ENCODE measurements around the gene KRTAP10-11.

DNA sequence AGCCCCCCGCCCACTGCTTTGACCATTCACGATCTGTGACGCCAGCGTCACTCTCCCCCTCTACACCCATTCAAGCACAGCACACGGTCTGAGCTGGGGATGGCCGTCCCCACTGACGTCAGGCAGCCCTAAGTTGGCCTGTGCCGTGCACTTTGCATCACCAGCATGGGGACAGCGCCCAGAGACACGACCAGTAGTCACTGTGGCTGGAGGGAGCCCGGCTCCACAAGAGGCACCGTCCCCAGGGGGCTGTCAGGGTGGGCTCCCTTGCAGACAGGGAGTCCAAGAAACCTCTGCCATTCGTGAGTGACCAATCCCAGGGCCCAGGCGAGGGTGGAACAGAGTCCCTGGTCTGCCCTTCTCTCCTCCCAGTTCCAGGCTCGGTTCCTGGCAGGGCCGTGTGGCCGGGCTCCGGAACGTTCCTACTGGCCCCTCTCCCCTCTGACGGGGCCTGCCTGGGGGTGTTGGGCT, 32.0 kb upstream of the KRTAP10-11 start:
- no peak for TF ChIP-seq SP1 (IDR thresholded peaks at IDR 0.05)
- TF ChIP-seq, protein P1, sequence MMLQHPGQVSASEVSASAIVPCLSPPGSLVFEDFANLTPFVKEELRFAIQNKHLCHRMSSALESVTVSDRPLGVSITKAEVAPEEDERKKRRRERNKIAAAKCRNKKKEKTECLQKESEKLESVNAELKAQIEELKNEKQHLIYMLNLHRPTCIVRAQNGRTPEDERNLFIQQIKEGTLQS (IDR thresholded peaks at IDR 0.05): no peak
- no peak for TF ChIP-seq RXRA (IDR thresholded peaks at IDR 0.05)
- no peak for TF ChIP-seq TAF1 (conservative IDR thresholded peaks at IDR 0.05)
- TF ChIP-seq, protein P2, sequence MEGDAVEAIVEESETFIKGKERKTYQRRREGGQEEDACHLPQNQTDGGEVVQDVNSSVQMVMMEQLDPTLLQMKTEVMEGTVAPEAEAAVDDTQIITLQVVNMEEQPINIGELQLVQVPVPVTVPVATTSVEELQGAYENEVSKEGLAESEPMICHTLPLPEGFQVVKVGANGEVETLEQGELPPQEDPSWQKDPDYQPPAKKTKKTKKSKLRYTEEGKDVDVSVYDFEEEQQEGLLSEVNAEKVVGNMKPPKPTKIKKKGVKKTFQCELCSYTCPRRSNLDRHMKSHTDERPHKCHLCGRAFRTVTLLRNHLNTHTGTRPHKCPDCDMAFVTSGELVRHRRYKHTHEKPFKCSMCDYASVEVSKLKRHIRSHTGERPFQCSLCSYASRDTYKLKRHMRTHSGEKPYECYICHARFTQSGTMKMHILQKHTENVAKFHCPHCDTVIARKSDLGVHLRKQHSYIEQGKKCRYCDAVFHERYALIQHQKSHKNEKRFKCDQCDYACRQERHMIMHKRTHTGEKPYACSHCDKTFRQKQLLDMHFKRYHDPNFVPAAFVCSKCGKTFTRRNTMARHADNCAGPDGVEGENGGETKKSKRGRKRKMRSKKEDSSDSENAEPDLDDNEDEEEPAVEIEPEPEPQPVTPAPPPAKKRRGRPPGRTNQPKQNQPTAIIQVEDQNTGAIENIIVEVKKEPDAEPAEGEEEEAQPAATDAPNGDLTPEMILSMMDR (IDR thresholded peaks at IDR 0.05; ENCODE audit: low read depth, low read length, missing input control): no peak
- TF ChIP-seq, protein P3, sequence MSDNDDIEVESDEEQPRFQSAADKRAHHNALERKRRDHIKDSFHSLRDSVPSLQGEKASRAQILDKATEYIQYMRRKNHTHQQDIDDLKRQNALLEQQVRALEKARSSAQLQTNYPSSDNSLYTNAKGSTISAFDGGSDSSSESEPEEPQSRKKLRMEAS (IDR thresholded peaks at IDR 0.05): no peak
- TF ChIP-seq, protein P4, sequence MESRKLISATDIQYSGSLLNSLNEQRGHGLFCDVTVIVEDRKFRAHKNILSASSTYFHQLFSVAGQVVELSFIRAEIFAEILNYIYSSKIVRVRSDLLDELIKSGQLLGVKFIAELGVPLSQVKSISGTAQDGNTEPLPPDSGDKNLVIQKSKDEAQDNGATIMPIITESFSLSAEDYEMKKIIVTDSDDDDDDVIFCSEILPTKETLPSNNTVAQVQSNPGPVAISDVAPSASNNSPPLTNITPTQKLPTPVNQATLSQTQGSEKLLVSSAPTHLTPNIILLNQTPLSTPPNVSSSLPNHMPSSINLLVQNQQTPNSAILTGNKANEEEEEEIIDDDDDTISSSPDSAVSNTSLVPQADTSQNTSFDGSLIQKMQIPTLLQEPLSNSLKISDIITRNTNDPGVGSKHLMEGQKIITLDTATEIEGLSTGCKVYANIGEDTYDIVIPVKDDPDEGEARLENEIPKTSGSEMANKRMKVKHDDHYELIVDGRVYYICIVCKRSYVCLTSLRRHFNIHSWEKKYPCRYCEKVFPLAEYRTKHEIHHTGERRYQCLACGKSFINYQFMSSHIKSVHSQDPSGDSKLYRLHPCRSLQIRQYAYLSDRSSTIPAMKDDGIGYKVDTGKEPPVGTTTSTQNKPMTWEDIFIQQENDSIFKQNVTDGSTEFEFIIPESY (IDR thresholded peaks at IDR 0.05): no peak
- no peak for TF ChIP-seq JUND (IDR thresholded peaks at IDR 0.05)
- no peak for TF ChIP-seq GABPA (IDR thresholded peaks at IDR 0.05 in 1 of 2, conservative IDR thresholded peaks at IDR 0.05 in 1 of 2)
- TF ChIP-seq, protein P5, sequence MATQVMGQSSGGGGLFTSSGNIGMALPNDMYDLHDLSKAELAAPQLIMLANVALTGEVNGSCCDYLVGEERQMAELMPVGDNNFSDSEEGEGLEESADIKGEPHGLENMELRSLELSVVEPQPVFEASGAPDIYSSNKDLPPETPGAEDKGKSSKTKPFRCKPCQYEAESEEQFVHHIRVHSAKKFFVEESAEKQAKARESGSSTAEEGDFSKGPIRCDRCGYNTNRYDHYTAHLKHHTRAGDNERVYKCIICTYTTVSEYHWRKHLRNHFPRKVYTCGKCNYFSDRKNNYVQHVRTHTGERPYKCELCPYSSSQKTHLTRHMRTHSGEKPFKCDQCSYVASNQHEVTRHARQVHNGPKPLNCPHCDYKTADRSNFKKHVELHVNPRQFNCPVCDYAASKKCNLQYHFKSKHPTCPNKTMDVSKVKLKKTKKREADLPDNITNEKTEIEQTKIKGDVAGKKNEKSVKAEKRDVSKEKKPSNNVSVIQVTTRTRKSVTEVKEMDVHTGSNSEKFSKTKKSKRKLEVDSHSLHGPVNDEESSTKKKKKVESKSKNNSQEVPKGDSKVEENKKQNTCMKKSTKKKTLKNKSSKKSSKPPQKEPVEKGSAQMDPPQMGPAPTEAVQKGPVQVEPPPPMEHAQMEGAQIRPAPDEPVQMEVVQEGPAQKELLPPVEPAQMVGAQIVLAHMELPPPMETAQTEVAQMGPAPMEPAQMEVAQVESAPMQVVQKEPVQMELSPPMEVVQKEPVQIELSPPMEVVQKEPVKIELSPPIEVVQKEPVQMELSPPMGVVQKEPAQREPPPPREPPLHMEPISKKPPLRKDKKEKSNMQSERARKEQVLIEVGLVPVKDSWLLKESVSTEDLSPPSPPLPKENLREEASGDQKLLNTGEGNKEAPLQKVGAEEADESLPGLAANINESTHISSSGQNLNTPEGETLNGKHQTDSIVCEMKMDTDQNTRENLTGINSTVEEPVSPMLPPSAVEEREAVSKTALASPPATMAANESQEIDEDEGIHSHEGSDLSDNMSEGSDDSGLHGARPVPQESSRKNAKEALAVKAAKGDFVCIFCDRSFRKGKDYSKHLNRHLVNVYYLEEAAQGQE (IDR thresholded peaks at IDR 0.05): no peak
- TF ChIP-seq RAD21 (IDR thresholded peaks at IDR 0.05): no peak
- TF ChIP-seq YY1 (IDR thresholded peaks at IDR 0.05): no peak
- no peak for TF ChIP-seq HNF4A (conservative IDR thresholded peaks at IDR 0.05)
- no peak for TF ChIP-seq HNF4G (IDR thresholded peaks at IDR 0.05)

Data from liver (tissue), 3 donors.